Adrenal gland (tissue), 12 donors: Measurements from ENCODE around the gene CORO7. TPM values are rescaled to one million over a fixed set of nuclear protein-coding genes. Genes with fewer than 3 reads are reported as not detected.

Source experiments
- DNase-seq, 7 donors: peaks; one replicate each; pipeline ENCODE4 v3.0.0-alpha.2; 2019 to 2020
- H3K27ac ChIP-seq, 5 donors: fragments of 200-600 bp; sonication (generic) in 4 of 5; 1 replicate in 3 of 5; 2 replicates in 2 of 5; pipeline versions ENCODE4 v1.5.1 to v1.8.0; 2016 to 2020; ENCODE audit warnings: mild to moderate bottlenecking in 1 of 5
- H3K27me3 ChIP-seq: fragments of 200-600 bp; 2 replicates; pipeline ENCODE4 v1.8.0; 2021
- H3K36me3 ChIP-seq, 2 donors: fragments of 200-600 bp; replicated peaks in 1 of 2; 1 replicate in 1 of 2; 2 replicates in 1 of 2; pipeline versions ENCODE4 v1.5.1 to v1.8.0; 2018 to 2022
- H3K4me1 ChIP-seq, 2 donors: fragments of 200-600 bp; replicated peaks in 1 of 2; 1 replicate in 1 of 2; 2 replicates in 1 of 2; pipeline versions ENCODE4 v1.5.1 to v1.8.0; 2018 to 2021
- H3K4me3 ChIP-seq, 4 donors: fragments of 200-600 bp; sonication (generic) in 3 of 4; one replicate each; pipeline ENCODE4 v1.5.1; 2016 to 2018
- H3K9me3 ChIP-seq, 3 donors: fragments of 200-600 bp; sonication (generic) in 1 of 3; replicated peaks in 1 of 3; 1 replicate in 2 of 3; 2 replicates in 1 of 3; pipeline versions ENCODE4 v1.5.1 to v1.8.0; 2016 to 2021
- POLR2A ChIP-seq, 2 donors: fragments of 450-650 bp; IDR thresholded peaks; one replicate each; pipeline ENCODE4 v1.6.1; 2017; ENCODE audit warnings: antibody characterized with exemption in 2 of 2, mild to moderate bottlenecking in 2 of 2, moderate library complexity in 1 of 2
- WGBS, 4 donors: extraction: QIAGEN DNeasy Blood & Tissue Kit in 2 of 4; methylation state at CpG; one replicate each; pipeline versions ENCODE4 v1.1.5 to v1.1.7; 2013 to 2017; 5-methylcytosine and 5-hydroxymethylcytosine counted together
- intact Hi-C, 2 donors: fragments of 100-400 bp; cut with DNase I; formaldehyde crosslinking; loops; one replicate each; pipeline versions ENCODE4 v1.14.1 to v1.15.0; 2022 to 2023
- polyA plus RNA-seq, 3 donors: library from polyadenylated mRNA; stranded (reverse); fragments of 200-250 nt in 2 of 3; fragments of 350-450 nt in 1 of 3; fragmentation: Illumina TruSeq in 1 of 3; extraction: RNeasy Lipid Tissue Mini Kit (QIAGEN cat#74804) in 1 of 3; gene quantifications; one replicate each; pipeline ENCODE4 v1.2.3, GENCODE V29; 2013 to 2014
- total RNA-seq, 9 donors: library from RNA; depleted of rRNA in 4 of 9; stranded (reverse); fragments of >200 nt in 4 of 9; fragments of 120-200 nt in 1 of 9; fragmentation: NEBNext Ultra II Directional in 1 of 9; extraction: Animal tissue kit (Norgen Biotek cat#: 25700) in 1 of 9; gene quantifications; one replicate each; pipeline versions ENCODE4 v1.1.0 to v1.2.4, GENCODE V29; 2013 to 2023
- TF ChIP-seq, protein P1 (sequence below), 6 experiments: fragments of 450-650 bp in 4 of 6; fragments of 200-600 bp in 2 of 6; sonication (generic) in 1 of 6; IDR thresholded peaks; 1 replicate in 5 of 6; 2 replicates in 1 of 6; pipeline versions ENCODE4 v1.5.1 to v1.8.0; 2016 to 2021; ENCODE audit warnings: antibody characterized with exemption in 6 of 6, mild to moderate bottlenecking in 2 of 6, moderate library complexity in 1 of 6
- donor health status: healthy with polysubstance abuse.
- donor health status: Bipolar disorder and iron deficiency.
- donor health status: DM: yes; HTN: yes; CAD: no.
- donor health status: DM: no; HTN: no; CAD: no.
- donor health status: DM: no; HTN: no; CAD: no.
- donor health status: DM: yes; HTN: yes; CAD: no.

Gene CORO7
- total and polyA plus RNA-seq, 12 donors: 4.3 to 61.0 (median 34.7) TPM

DNA sequence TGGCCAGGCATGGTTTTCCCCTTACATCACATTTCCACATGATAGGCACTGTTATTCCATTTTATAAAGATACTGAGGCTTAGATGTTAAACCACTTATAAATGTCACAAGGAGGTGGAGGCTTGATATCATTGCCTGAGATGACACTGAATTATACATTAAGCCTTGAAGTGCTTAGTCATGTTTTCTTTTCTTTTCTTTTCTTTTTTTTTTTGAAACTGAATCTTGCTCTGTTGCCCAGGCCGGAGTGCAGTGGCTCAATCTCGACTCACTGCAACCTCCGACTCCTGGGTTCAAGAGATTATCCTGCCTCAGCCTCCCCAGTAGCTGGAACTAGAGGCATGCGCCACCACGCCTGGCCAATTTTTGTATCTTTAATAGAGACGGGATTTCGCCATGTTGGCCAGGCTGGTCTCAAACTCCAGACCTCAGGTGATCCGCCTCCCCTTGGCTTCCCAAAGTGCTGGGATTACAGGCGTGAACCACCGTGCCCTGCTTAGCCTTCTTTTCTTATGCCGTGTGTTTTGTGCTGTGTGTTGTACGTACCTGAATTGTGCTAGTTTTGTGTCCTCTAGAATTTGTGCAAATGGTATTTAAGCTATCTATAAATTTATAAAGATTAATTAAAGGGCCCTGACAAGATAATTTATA lies 10.5 kb upstream of the CORO7 start:
- Histone ChIP-seq H3K27ac (peak overlapping the region; percentile 77 to 98 (median 96)), H3K27me3 (no peaks in the 10 kb centered on the region), H3K36me3 (peaks cover 0 to 7% of the 10 kb centered on the region in 2 donors), H3K9me3 (no peaks in the 10 kb centered on the region), H3K4me1 (peaks cover 18 to 19% of the 10 kb centered on the region in 2 donors), H3K4me3 (peak overlapping the region in 2 of 4 donors; percentile 54 to 67)
- WGBS, 4 donors: 66 to 79% (median 75%) methylated on average over 12 of the region's 12 CpGs
- intact Hi-C loops: no loop called here
- TF ChIP-seq, protein P1, sequence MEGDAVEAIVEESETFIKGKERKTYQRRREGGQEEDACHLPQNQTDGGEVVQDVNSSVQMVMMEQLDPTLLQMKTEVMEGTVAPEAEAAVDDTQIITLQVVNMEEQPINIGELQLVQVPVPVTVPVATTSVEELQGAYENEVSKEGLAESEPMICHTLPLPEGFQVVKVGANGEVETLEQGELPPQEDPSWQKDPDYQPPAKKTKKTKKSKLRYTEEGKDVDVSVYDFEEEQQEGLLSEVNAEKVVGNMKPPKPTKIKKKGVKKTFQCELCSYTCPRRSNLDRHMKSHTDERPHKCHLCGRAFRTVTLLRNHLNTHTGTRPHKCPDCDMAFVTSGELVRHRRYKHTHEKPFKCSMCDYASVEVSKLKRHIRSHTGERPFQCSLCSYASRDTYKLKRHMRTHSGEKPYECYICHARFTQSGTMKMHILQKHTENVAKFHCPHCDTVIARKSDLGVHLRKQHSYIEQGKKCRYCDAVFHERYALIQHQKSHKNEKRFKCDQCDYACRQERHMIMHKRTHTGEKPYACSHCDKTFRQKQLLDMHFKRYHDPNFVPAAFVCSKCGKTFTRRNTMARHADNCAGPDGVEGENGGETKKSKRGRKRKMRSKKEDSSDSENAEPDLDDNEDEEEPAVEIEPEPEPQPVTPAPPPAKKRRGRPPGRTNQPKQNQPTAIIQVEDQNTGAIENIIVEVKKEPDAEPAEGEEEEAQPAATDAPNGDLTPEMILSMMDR (IDR thresholded peaks at IDR 0.05): no peak
- peak in 1 of 2 donors; percentile 13 for TF ChIP-seq POLR2A (IDR thresholded peaks at IDR 0.05)
- DNase-seq: no peak

DNA sequence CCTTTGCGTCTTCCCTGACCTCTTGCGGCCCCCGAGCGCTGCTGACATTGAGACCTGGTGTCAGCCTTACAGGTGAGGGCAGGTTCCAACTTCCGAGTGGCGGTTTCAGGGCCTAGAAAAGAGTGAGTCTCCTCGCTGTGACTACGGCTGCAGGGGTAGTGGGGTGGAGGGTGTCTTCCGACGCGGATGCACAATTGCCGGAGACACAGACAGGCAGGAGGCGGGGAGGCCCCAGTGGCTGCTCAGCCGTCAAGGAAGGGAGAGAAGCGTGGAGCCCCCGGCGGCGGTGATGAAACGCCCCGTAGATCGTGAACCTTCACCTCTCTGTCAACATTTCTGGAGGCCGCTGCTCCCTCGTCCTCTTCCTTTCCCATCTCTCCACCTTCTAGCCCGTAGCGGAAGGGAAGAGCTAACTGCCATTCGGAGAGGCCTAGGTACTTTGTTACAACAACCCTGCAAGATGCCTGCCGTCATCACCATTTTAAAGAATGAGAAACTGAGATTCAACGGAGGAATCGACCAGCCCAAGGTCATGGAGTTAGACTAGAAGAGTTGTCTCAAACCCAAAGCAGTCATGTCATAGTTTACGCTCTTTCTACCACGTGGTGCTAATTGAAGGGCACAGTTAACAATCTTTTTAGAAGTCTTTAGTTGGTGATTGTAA lies 9.8 kb upstream of the CORO7 start:
- Histone ChIP-seq H3K4me3 (peak overlapping the region; percentile 54 to 72 (median 70)), H3K36me3 (peaks cover 0 to under 1% of the 10 kb centered on the region in 2 donors), H3K27me3 (no peaks in the 10 kb centered on the region), H3K4me1 (peaks cover 18 to 19% of the 10 kb centered on the region in 2 donors), H3K27ac (peak overlapping the region; percentile 77 to 98 (median 96)), H3K9me3 (no peaks in the 10 kb centered on the region)
- 2 to 4% (median 3%) methylated on average over 17 to 31 of the region's 31 CpGs for WGBS, 4 donors
- TF ChIP-seq POLR2A (IDR thresholded peaks at IDR 0.05): no peak
- TF ChIP-seq, protein P1 (IDR thresholded peaks at IDR 0.05): no peak
- DNase-seq: peak in 1 of 7 donors; percentile 30
- intact Hi-C loops: no loop called here

DNA sequence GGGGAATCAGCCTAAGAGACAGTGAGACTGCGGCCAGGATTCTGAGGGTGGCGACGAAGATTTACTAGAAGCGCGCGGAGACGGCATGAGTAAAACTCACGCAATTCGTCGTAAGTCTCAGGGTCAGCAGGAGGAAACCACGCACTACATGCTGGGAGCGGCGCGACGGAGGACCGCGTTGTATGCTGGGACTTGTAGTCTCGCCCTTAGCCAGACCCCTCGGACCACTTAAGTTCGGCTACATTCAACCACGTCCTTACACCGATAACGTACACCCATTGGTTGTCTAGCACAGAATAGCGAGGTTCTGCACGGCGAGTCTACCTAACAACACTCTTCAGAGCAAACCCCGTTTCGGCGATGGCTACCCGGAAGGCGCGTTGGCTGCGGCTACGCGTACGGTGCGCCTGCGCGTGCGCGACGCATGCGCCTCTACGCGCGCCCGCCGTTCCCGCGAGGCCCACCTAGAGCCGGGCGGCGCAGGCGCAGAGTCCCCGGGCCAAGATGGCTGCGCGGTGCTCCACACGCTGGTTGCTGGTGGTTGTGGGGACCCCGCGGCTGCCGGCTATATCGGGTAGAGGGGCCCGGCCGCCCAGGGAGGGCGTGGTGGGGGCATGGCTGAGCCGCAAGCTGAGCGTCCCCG lies 9.1 kb upstream of the CORO7 start, which contains the start of gene DNAJA3:
TSS of gene DNAJA3 (plus strand) at position 491 of the 643 bp plus-strand sequence. CDS start at position 505, 14 bp downstream.
- H3K27ac ChIP-seq: peak within 1 kb of the TSS; percentile 77 to 98 (median 96)
- H3K27me3 ChIP-seq: no peaks in the 10 kb centered on the region
- H3K4me3 ChIP-seq: peak within 1 kb of the TSS; percentile 54 to 72 (median 70)
- H3K9me3 ChIP-seq: no peaks in the 10 kb centered on the region
- 0 to 1% (median 1%) methylated on average over 32 to 68 of the region's 68 CpGs for WGBS, 4 donors
- no peaks in the 10 kb centered on the region for H3K36me3 ChIP-seq
- peaks cover 18 to 19% of the 10 kb centered on the region in 2 donors for H3K4me1 ChIP-seq
- DNase-seq: peak; percentile 92 to 97 (median 94)
- TF ChIP-seq POLR2A (IDR thresholded peaks at IDR 0.05): peak; percentile 42 to 88
- TF ChIP-seq, protein P1 (IDR thresholded peaks at IDR 0.05): no peak
- intact Hi-C loops: no loop called here

DNA sequence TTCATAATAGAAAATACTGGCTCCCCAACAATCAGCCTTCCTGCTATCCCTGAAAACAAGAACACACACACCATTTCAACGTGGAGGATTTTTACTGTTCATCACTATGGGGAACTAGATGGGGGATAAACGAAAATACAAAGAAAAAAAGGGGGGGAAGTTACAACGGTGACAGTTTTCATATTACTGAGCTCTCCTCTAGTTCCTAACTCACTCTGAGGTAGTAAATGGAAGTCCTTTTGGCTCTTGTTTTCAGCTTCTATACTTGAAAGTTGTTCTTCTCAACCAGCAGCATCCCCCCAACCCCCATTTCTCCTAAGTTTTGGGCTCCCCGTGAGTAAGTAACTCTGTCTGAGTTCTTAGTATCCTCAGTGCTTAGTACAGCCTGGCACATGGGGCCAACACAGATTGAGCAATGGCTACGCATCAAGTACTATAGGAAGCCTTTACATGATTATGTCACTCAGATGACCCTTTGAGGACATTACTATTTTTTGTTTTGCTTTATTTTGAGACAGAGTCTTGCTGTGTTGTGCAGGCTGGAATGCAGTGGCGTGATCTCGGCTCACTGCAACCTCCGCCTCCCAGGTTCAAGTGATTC lies 4.2 kb upstream of the CORO7 start:
- WGBS, 4 donors: 69 to 71% (median 70%) methylated on average over 8 of the region's 8 CpGs
- peak overlapping the region in 4 of 5 donors; percentile 48 to 85 (median 76) for H3K27ac ChIP-seq
- intact Hi-C loops: no loop called here

More for the DNA sequence above, 4.2 kb upstream of the CORO7 start:
- no peaks in the 10 kb centered on the region for H3K27me3 ChIP-seq
- no peaks in the 10 kb centered on the region for H3K36me3 ChIP-seq
- no peak for TF ChIP-seq POLR2A (IDR thresholded peaks at IDR 0.05)
- TF ChIP-seq, protein P1 (IDR thresholded peaks at IDR 0.05): no peak
- H3K9me3 ChIP-seq: no peaks in the 10 kb centered on the region
- H3K4me3 ChIP-seq: no peak overlapping the region
- peaks cover 18 to 24% of the 10 kb centered on the region in 2 donors for H3K4me1 ChIP-seq
- DNase-seq: no peak
